Measurements from ENCODE around the gene F7.

The F7 gene

DNA sequence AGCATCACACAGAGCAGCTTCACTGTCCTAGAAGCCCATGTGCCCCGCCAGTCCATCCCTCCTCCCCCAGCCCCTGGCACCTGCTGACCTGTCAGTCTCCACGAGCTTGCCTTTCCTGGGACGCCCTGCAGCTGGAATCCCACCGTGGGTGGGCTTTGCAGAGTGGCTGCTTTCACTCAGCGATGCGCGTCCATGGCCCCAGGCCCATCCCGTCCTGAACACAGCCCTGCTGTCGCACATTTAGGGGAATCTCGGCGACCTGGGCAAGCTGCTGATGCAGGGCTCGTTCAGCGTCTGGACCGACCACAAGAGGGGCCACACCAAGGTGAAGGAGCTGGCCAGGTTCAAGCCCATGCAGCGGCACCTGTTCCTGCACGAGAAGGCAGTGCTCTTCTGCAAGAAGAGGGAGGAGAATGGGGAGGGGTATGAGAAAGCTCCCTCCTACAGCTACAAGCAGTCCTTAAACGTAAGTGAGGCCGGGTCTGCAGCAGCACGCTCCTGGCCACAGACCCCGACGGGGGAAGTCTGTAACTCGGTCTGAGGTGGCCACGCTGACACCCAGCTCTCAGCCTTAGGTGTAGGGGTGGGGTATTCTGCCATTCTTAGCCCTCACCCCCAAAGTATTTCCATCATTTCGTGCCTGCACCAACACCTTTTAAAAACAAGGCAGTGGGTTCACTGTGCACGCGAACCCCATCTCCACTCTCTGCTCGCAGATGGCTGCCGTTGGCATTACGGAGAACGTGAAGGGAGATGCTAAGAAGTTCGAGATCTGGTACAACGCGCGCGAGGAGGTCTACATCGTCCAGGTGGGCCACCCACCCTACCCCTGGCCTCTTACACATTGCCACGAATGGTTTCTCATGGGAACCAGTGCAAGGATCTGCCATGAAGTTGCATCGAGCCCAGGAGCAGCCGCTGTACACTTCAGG is 18.3 kb upstream of the F7 start:
- DNase-seq (ENCODE audit: low spot score) = no peak

GRCh38 chr13:113087923-113088690 is 17.5 kb upstream of the F7 start:
- DNase-seq (ENCODE audit: low spot score) = no peak

- DNase-seq (ENCODE audit: low spot score) = no peak
These were observed 16.9 kb upstream of the F7 start for GRCh38 chr13:113088691-113089020.

GRCh38 chr13:113089693-113090414 is 15.7 kb upstream of the F7 start:
- no peak for DNase-seq (ENCODE audit: low spot score)

DNA sequence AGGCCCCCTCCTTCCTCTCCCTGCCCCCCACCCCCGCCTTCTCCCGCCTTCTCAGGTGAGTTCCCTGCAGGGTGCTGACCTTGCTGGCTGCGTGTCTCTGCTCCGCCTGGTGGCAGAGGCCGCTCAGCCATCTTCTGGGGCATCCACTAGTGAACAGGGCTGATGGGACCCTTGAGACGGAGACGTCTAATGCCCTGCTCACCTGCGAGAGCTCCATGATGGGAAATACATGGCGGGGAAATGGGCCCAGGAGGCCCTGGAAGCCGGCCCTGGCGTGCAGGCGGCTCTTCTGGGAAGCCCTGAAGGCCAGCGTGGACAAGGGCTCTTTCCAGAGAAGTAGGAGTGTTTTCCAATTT is 15.2 kb upstream of the F7 start:
- DNase-seq (ENCODE audit: low spot score) = no peak

GRCh38 chr13:113090806-113091205 is 14.8 kb upstream of the F7 start:
- no peak for DNase-seq (ENCODE audit: low spot score)

GRCh38 chr13:113091211-113091771 is 14.3 kb upstream of the F7 start:
- DNase-seq (ENCODE audit: low spot score) = no peak

DNA sequence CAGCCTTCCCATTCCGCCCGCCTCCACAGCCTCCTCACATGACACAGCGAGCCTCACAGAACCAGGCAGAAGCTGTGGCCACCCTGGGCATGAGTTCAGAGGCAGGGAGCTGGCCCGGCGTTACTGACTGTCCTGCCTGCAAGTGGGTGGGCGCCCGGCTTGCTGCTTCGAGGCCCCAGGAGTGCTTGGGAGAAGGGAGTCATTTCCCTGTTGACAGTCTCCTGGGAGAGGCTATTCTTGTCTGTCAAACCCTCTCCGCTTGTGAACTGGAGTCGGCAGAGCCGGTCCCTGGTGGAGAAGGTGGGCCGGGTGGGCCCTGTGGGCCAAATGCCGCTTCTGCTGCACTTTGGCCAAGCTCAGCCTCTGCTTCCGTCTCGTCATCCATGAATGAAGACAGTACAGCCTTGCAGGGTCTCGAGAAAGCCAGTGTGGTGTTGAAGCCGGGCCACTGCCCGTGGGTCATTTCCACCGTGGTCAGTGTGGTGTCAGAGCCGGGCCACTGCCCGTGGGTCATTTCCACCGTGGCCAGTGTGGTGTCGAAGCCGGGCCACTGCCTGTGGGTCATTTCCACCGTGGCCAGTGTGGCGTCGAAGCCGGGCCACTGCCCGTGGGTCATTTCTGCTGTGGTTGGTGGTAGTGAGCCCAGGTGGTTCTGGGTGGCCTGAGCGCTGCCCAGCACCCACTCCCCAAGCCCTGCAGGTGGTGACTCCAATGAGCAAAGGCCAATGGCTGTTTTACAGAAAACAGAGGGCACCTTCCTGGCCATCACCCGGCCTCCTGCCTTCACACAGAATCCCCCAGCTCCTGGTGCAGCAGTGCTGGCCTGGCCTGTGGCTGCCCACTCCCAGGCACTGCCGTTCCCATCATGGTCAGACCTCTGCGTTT is 13.5 kb upstream of the F7 start:
- DNase-seq (ENCODE audit: low spot score) = no peak

GRCh38 chr13:113092776-113093579 is 12.6 kb upstream of the F7 start:
- DNase-seq (ENCODE audit: low spot score) = no peak

DNA sequence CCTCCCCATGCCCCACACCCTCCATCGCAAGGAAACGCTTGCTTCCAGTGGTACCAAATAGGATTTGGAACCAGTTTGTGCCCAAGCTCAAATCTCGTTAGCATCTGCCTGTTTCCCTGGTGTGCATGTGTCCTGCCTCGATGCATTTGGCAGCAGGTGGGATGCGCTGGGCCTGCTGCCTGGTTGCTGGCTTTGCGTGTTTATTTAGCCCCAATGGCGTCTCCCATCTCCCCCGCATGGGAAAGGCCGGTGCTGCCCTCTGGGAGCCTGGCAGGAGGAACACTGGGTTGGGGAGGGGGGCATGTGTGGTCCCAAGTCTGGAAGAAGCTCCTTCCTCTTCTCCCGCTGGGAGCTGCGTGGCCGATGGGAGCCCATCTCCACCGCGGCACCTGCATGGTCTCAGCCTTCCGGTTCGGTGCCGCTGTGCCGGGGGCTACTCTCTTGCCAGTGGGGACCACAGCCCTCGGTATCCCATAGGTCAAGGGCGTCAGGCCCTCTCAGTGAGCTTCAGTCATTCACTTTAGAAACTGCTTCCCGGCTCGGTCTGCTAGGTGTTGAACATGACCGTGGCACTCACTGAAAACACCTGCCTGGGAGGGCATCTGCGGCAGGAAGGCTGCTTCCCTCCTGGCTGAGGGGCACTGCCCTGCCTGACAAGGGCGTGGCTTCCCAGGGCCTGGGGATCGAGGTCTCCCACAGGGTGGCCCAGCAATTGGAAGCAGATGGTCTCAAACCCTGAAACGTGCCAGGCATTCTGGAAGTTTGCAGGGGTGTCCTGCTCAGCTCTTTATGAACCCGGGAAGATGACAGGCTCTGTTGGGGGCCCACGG is 11.8 kb upstream of the F7 start:
- no peak for DNase-seq (ENCODE audit: low spot score)

DNA sequence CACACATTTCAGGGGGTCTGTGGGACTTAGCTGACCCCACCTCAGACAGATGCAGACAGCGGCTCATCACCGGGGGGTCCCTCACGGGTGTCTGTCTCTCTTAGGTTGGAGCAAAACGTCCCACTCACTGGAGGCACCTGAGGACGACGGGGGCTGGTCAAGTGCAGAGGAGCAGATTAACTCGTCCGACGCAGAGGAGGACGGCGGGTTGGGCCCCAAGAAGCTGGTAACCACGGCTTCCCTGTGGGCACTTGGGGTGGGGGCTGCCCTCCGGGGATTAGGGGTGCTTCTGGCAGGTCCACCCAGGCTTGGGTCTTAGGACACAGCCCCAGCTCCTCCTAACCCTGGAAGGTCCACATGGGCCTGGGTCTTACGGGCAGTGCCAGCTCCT is 11.2 kb upstream of the F7 start:
- DNase-seq (ENCODE audit: low spot score) = no peak

DNA sequence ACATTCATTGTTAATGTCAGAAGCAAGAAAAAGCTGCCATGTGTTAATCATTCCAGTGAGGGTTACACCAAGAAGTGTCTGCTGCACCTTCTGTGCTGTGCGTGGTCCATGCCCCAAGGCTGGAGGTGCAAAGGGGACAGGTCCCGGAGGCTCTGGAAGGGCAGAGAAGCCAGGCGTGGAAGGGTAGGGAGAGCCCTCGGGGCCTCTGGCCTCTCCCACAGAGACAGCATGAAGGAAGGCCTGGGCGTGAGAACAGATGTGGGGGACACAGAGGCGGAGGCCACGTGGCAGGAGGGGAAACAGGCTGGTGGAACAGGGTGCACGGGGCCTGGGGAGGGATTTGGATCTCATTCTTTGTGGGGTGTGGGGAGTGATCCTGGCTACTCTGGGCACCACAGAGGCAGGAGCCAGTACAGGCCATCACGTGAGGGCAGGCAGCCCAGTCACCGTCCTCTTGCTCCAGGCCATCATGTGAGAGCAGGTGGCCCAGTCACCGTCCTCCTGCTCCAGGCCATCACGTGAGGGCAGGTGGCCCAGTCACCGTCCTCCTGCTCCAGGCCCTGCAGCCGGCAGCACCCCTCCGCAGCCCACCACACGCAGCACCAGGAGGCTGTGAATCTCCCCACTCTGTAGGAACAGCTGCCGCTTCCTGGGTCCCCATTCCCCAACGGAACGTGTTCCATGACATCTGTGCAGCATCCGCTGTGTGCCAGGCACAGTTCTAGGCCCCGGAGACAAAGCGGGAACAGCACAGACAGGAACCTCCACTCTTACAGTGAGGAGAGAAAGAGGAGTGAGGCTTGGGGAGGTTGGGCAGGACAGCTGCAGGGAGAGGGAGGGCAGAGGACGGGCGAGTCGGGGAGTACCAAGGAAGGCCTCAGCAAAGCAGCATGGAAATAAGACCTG is 10.2 kb upstream of the F7 start:
- DNase-seq (ENCODE audit: low spot score) = no peak

- no peak for DNase-seq (ENCODE audit: low spot score)
These were observed 9.4 kb upstream of the F7 start for GRCh38 chr13:113096052-113096744.

GRCh38 chr13:113096745-113097305 is 8.8 kb upstream of the F7 start:
- DNase-seq (ENCODE audit: low spot score) = no peak

- no peak for DNase-seq (ENCODE audit: low spot score)
These were observed 7.9 kb upstream of the F7 start for GRCh38 chr13:113097651-113098050.

GRCh38 chr13:113098162-113098732 is 7.3 kb upstream of the F7 start:
- peak; percentile 70 for DNase-seq (ENCODE audit: low spot score)

- DNase-seq (ENCODE audit: low spot score) = no peak
These were observed 6.4 kb upstream of the F7 start for GRCh38 chr13:113099142-113099541.

Measured in AG08396 (cell line).